Measurements from ENCODE around the gene IL36G.

- TF ChIP-seq, protein P1, sequence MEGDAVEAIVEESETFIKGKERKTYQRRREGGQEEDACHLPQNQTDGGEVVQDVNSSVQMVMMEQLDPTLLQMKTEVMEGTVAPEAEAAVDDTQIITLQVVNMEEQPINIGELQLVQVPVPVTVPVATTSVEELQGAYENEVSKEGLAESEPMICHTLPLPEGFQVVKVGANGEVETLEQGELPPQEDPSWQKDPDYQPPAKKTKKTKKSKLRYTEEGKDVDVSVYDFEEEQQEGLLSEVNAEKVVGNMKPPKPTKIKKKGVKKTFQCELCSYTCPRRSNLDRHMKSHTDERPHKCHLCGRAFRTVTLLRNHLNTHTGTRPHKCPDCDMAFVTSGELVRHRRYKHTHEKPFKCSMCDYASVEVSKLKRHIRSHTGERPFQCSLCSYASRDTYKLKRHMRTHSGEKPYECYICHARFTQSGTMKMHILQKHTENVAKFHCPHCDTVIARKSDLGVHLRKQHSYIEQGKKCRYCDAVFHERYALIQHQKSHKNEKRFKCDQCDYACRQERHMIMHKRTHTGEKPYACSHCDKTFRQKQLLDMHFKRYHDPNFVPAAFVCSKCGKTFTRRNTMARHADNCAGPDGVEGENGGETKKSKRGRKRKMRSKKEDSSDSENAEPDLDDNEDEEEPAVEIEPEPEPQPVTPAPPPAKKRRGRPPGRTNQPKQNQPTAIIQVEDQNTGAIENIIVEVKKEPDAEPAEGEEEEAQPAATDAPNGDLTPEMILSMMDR (conservative IDR thresholded peaks at IDR 0.05; ENCODE audit: low read depth in 2 of 2) = no peak
- no peak for TF ChIP-seq EZH2 (IDR thresholded peaks at IDR 0.05; ENCODE audit: low read depth, unreplicated experiment)
- TF ChIP-seq EZH2phosphoT487 (IDR thresholded peaks at IDR 0.05; ENCODE audit: unreplicated experiment) = no peak
- no peak for TF ChIP-seq POLR2AphosphoS5 (IDR thresholded peaks at IDR 0.05; ENCODE audit: low read depth)
- TF ChIP-seq NANOG (IDR thresholded peaks at IDR 0.05; ENCODE audit: borderline replicate concordance) = no peak
- TF ChIP-seq CREB1 (CRISPR knock-in tag; IDR thresholded peaks at IDR 0.05; ENCODE audit: low read depth) = no peak
- TF ChIP-seq, protein P2, sequence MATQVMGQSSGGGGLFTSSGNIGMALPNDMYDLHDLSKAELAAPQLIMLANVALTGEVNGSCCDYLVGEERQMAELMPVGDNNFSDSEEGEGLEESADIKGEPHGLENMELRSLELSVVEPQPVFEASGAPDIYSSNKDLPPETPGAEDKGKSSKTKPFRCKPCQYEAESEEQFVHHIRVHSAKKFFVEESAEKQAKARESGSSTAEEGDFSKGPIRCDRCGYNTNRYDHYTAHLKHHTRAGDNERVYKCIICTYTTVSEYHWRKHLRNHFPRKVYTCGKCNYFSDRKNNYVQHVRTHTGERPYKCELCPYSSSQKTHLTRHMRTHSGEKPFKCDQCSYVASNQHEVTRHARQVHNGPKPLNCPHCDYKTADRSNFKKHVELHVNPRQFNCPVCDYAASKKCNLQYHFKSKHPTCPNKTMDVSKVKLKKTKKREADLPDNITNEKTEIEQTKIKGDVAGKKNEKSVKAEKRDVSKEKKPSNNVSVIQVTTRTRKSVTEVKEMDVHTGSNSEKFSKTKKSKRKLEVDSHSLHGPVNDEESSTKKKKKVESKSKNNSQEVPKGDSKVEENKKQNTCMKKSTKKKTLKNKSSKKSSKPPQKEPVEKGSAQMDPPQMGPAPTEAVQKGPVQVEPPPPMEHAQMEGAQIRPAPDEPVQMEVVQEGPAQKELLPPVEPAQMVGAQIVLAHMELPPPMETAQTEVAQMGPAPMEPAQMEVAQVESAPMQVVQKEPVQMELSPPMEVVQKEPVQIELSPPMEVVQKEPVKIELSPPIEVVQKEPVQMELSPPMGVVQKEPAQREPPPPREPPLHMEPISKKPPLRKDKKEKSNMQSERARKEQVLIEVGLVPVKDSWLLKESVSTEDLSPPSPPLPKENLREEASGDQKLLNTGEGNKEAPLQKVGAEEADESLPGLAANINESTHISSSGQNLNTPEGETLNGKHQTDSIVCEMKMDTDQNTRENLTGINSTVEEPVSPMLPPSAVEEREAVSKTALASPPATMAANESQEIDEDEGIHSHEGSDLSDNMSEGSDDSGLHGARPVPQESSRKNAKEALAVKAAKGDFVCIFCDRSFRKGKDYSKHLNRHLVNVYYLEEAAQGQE (IDR thresholded peaks at IDR 0.05; ENCODE audit: unreplicated experiment) = no peak
- TF ChIP-seq ETS1 (IDR thresholded peaks at IDR 0.05) = no peak
- no peak for TF ChIP-seq ZNF114 (CRISPR knock-in tag; IDR thresholded peaks at IDR 0.05)
Observed at GRCh38 chr2:113009622-113010021, 31.8 kb downstream of the IL36G start.

Data from GM23338 (cell line).